HG03457 (cell line): ENCODE results near the gene RGS3.

ENCODE experiments used
- ATAC-seq: cut with Tn5 transposase; IDR thresholded peaks from one replicate; pipeline ENCODE4 v1.9.1; 2021; ENCODE audit warnings: moderate number of reproducible peaks; ENCODE audit not compliant: unreplicated experiment

The RGS3 gene

DNA sequence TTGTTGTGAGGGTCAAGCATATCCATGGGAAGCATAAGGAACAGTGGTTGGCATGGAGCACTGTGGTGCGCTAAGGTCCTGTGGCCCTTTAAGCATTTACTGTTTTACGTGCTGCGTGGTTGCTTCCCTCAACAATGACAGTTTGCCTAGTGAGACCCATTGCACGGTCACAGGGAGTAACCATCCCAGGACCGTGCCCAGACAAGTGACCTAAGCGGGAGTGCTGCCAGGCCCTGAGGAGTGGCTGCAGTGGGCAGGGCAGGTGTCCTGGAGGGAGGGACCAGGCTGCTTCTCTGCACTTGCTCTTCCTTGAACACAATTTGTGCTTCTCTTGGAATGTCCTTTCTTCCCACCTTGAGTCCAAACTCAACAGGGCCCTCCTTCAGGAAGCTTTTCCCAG is 64.6 kb downstream of the RGS3 start:
- no peak for ATAC-seq

DNA sequence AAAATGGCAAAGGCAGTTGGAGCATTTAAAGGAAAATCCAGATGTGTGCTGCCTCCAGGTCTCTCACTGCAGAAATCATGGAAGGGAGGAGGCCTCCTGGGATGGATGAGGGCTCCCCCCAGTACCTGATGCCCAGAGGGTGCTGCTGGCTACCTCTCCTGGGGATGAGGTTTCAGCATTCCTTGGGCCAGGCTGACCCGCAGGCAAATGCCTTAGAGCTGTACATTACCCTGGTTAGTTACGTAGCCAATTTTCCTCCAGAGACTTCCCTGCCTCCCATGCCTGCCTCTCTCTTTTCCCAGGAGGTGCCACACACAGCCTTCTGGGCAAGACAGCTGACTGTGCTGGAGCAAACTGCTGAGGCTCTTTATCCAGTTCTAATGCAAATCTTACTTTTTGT is 65.3 kb downstream of the RGS3 start:
- ATAC-seq, result no peak

DNA sequence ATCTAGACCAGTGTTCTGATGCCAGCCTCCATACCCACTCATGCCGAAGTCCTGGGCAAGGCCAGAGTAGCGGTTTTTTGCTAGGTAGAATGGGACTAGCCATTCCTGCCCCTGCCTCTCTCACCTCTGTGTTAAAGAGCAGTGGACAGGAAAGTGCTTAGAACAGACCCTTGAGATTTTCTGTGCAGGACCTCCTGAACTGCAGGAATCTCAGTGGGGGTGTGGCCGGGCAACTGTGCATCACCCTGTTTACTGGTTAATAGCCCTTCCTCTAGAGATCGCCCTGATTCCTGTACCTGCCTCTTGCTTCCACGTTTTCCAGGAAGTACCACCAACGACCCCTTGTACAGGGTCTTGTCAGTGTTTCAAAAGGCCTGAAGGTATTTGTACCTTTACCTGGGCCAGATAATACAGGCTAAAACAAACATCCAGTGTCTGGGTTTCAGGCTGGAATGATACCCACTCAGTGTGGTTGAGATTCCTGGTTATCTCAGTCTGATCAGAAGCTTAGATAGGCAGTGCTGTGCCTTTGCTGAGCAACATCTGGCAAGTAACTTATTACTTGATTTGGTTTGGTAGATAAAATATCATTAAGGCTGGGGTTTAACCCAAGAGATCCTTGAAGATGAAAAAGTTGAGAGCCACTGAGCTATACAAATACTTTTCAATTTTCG is 65.9 kb downstream of the RGS3 start:
- no peak for ATAC-seq

DNA sequence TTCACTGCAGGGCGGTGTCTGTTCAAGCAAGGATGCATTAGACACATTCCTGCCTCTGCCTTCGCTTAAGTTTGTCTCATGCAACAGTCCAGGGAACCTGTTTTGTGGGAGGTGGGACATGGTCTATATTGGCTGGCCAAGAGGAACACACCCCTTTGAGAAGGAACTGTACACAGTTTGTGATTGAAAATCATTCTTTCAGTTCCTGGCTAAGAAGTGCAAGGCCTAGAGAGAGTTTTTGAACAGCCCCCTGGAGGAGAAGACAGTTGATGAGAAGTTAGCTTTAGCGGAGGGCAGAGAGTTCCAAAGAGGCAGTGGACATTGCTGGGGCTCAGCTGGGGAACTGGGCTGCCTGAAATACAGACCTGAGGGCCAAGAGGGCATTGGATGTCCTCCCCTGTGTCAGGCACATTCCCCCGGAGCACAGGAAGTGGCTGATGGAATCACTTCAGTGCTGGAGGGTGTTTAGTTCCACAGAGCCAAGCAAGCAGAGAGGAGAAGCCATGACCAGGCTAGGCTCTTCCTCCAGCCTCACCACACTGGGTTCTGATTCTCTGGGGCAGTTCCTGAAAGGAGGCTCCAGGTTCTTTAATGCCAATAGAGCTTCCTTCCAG is 66.6 kb downstream of the RGS3 start:
- ATAC-seq, result no peak

DNA sequence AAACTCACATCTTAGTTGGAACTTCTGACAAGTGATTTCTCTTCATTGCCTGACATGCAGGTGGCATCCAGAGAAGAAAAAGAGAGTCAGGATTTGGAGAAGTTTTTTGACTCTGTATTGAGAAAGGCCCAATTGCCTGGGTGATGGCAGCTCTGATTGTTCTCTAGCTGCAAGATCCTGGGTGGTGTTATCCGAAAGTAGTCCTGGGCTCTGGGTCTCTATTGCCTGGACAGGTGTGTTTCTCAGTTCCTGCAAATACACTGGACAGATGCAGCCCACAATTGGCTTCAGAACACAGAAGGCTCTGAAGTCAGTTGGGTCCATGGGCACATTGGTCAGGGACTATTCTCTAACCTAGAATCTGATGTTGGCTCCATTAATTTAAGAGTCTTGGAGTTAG is 67.4 kb downstream of the RGS3 start:
- ATAC-seq, result no peak

DNA sequence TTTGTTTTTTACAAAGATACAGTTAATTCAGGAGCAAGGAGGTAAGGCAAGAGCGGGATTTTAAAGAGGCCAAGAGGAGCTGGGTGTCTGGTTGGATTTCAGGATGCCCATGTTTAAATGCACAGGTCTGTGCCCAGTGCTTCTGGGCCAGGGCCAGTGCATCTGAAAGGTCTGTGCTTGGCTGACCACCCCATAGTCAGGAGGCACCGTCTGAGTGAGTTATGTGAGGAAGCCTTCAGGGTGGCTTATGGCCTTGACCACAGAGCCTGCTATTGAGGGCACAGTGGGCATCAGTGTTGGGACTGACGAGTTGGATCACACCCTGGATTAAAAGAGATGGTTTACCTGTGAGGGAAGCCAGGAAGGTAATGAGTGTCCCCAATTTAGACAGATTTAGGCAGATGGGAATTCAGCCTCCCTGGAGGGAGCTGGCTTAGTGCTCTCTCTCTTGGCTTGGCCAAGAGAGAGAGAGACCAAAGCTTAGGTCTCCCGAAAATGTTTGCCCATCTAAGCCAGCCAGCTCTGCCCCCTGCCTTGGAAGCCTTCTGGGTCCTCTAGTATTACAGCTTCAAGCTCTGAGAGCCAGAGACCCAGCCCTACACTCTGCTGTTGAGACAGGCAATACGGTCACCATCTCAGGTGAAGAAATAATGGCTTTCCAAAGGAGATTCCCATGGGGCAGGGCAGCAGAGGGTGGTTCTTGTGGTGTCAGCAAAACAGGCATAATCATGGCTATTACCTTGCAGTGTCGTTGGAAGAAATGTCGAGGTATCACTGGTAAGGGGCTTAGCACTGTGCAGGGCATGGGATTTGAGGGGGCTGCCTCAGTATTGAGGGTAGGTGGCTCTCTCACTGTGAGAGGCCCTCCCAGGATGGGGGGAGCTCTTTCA is 68.6 kb downstream of the RGS3 start:
- no peak for ATAC-seq

DNA sequence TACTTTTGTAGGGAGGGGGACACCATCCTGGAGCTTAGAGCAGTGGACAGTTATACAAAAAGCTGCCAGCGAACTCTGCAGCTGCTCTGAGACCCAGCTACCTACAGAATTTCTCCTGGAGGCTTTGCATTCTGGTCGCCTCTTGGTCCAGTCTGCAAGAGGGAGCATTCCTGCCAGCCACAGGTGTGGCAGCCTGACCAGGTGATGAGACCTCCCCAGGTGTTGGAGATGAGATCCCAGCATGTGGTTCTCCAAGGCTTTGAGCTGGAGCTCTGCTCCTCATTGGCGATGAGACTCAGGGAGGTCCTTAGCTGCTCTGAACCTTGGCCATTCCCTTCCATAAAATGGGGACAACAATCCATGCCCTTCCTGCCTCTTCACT is 69.3 kb downstream of the RGS3 start:
- ATAC-seq, result no peak

DNA sequence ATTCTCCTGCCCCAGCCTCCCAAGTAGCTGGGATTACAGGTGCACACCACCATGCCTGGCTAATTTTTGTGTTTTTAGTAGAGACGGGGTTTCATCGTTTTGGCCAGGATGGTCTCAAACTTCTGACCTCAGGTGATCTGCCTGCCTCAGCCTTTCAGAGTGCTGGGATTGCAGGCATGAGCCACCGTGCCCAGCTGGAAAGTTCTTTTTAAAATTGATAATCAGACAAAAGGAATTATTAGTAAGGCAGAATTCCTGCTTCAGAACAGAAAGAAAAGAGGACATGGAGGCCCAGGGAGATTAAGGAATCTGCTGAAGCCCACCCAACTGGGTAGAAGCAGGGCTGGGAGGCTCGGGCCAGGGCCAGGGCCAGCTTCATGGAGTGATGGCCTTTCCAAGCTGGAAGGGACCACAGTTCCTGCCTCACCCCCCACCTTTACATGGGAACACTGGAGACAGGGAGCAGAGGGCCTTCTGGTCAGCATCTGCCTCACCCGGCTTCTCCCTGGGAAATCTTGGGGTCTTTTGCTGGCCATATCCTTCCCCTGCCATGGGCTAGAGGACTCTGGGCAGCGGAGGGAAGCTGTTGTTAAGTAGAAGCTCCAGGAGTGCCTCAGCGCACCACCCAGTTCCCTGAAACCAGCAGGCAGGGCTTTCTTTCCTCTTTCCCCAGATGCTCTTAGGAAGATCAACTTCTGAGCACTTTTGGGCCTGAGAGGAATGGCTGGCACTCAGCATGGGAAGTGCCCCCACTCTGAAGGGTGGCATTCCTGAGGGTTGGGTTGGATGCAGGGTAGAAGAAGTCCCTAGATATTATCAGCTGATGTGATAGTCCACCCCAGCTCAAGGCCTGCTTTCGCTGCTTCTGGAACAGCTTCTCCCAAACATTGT is 70.1 kb downstream of the RGS3 start:
- ATAC-seq, result no peak

DNA sequence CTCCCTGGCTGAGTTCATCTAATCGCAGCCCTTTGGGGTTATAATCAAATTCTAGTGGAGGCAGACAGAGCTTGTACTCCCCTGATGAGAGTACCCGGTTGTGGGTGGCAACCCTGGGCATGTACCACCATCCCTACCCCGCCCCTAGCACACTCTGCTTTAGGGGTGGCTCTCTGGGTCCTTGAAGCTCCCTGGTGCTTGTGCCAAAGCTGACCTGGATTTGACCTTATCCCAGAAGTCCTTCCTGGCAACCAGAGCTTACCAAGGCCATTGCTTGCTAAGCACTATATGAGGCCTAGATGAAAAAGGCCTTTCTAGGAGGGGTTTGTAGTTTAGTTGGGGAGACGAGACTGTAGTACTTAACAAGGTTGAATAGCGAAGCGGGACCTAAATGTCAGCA is 72.2 kb downstream of the RGS3 start:
- ATAC-seq, result no peak

DNA sequence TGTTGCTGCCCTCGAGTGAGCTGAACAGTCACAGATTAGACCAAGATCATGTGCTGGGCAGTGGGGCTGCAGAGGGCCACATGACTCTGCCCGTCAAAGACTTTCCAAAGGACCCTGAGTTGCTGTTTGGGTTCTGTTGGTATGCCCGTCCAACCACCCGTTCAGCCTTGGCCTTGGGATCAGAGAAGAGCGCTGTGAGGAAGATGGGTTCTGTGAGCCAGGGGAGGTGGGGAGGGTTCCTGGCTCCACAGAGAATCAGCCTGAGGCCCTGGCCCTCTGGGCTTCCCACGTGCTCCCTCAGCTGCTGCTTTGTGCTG is 72.6 kb downstream of the RGS3 start:
- no peak for ATAC-seq

DNA sequence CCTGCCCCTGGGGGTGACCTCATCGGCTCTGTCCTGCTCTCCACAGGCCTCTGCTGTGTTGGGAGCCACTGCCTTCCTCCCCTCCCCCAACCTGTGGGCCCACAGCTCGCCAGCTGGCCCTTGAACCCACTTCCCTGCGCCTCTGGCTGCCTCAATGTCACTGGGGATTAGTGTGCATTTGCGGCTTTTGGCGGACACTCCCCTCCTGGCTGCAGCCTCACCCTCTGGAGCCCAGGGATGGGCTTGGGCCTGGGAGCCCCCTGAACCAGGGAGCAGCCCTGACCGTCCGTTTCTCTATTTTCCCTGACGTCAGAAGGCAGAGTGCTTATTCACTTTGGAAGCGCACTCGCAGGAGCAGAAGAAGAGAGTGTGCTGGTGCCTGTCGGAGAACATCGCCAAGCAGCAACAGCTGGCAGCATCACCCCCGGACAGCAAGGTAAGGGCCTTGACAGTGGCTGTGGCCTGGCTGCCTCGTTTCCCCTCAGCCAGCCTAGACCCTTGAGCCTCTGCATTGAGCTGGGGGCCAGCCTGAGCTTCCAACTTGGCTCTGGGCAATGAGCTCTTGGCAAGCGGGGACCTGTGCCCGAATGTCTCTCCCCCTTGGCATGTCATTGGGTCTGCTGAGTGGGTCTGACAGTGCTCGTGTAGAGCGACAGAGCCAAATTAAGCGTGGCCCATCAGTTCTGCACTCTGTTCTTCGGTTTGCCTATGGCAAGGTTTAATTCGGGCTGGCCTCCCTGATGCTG is 73.1 kb downstream of the RGS3 start:
- no peak for ATAC-seq

DNA sequence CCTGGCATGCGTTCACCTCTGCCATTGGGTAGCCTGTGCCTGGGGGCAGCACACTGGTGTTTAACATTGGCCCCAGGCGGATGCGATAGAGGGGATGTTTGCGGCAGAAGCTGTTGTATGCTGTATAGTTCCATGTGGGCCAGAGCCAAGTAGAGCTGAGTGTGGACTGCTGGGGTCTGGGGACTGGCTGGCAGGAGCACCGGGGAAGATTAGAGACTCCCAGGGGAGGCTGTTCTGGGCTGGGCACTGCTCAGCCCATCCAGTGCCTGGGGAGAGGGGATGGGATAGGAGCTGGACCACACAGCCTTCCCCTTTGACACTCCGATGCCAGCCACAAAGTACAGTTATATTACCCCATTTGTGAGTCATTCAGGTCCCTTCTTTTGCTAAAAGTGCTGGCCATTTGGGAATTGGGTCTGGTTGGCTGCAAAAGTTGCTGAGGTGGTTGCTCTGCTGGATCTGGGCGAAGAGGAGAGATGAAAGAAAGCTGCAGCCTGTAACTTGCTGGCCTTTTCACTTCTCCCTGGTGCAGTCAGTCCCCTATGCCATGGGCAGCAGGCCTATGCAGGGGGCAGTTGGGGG is 73.8 kb downstream of the RGS3 start:
- ATAC-seq, result no peak

DNA sequence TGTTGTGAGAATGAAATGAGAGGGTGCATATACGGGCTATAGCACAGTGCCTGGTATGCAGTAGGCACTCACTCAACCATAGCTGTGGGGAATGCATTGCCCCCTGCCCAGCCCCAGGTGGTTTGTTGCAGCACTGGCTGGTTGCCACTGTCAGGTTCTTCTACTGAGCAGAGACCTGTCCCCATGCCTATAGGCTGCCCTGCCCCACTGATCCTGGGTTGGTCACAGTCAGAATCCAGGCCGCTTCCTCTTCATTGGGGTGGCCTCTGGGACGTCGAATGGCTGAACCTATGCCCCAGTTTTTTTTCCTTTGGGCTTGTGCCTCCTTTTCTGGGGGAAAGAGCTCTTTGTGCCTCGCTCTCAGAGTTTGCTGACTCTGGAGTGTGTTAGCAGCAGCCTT is 74.6 kb downstream of the RGS3 start:
- ATAC-seq, result no peak

DNA sequence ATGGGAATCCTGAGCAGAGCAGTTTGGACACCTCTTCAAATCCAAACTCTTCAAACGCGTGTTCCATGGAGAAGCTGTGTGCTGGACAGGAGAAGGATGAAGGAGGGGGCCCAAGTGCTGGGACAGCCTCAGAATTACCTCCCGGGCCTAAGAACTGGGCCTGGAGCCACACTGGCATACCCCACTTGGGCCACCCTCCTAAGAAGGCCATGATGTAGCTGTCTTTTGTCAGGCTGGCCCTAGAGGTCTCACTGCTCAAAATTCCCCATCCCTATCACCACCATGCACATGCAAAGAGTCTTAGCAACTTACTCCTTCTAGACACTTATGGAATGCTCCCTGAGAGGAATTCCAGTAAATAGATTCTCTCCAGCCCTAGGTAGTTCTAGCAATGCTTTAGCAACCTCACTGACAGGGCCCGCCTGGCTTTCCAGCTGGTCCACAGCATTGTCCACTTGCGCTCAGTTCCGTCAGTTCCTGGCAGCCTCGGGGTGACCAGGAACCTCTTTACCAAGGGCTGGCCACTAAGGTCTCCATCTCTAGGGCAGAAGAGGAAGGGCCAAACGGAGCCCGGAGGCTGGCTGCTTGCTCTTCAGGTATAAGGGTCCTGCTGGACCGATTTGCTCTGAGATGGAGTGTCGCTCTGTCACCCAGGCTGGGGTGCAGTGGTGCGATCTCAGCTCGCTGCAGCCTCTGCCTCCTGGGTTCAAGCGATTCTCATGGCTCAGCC is 75.3 kb downstream of the RGS3 start:
- ATAC-seq, result no peak

DNA sequence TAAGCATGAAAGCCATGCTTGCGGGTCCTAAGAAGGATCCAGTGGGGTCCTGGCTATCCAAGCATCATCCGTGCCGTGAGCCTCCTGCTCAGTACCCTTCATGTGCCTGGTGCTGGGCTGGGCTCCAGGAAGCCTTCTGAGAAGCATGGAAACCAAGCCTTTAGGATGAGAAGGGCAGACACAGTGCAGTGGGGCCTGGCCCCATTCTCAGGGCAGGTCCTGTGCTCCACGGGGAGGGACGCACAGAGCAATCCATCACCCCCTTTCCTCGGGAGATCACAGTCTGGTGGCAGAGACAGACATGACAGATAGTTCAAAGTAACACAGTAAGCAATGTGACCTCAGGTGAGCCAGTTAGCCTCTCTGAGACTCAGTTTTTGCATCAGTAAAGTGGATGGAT is 76.9 kb downstream of the RGS3 start:
- no peak for ATAC-seq

DNA sequence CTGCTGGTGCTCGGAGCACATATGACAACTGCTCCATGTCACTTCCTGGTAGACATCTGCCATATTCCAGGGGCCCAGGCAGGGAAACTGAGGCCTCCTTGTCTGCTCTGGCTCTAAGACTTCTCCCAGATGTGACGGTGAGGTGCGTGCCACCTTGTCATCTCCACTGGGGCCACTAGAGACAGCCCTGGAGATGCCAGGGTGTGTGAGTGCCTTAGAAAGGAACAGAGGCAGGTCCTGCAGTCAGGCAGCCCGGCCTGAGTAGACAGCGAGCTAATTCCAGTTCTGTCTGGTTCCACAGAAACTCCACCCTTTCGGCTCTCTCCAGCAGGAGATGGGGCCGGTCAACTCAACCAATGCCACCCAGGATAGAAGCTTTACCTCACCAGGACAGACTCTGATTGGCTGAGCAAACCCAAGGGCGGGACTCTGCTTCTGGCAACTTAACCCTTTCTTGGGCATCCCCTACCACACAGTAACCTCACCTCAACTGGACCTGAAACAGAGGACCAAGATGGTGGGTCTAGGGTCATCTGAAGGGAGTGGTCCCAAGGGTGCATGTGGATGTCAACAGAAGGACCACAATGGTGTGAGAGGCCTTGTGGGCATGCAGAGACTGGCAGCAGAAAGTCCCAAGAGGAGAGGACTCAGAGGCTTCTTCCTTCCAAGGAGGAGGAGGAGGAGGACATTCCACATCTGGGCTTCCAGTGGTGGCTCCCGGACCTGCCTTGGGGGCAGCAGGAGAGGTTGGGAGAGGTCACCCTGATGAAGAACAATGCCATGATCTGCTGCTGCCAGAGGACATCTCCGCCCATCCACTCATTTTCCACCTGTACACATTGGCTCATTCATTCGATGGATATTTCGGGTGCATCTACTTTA is 77.7 kb downstream of the RGS3 start:
- no peak for ATAC-seq

DNA sequence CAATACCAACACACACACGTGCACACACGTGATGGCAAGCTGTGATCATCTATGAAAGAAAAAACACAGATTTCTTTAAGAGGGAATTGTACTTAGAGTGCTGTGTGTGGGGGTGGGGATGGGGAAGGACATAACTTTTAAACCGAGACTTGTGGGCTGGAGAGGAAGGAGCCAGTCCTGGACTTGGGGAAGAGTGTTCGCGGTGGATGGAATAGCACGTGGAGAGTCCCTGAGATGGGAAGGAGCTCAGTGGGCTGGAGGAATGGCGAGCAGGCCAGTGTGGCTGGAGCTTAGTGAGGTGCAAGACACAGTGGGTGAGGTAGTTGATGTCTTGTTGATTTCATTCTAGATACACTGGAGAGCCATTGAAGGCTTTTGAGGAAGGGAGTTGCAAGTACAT is 78.5 kb downstream of the RGS3 start:
- no peak for ATAC-seq

DNA sequence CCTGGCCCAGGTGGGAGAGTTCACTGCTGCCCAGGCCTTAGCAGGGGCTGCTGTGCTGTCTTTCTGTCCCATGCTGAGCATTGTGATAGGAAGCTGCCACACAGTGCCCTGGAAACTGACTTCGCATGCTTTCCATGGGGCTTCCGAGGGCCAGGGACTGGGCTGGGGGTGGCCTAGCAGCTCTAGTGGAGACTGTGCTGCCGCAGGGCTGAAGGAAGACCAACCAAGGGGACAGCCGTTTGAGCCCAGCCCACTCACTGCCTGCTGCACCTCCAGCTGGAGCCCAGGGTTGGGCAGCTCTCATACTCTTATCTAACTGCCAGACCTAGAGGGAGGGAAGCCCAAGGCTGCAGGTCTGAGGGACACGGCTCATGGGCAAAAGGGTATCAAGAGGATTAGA is 79.2 kb downstream of the RGS3 start:
- no peak for ATAC-seq
